HEK293T (cell line): ENCODE results near the gene GDPD5.

Experiments
- CTCF ChIA-PET: fragments of 350-600 bp; formaldehyde crosslinking; extraction: SDS; loops from one replicate; lab custom pipeline; 2021; ENCODE audit warnings: antibody characterized with exemption, inconsistent platforms; lab: Yijun Ruan, JAX
- POLR2A ChIA-PET: fragments of 350-600 bp; formaldehyde crosslinking; extraction: SDS; loops from one replicate; lab custom pipeline; 2020; ENCODE audit warnings: antibody characterized with exemption, inconsistent platforms; lab: Yijun Ruan, JAX
- DNase-seq: peaks from one replicate; pipeline ENCODE4 v3.0.0; 2012; ENCODE audit warnings: mixed read lengths; ENCODE audit errors: extremely low spot score
- ARNT ChIP-seq: fragments of 450-650 bp; IDR thresholded peaks from 2 replicates; pipeline ENCODE4 v1.6.1; 2017; ENCODE audit warnings: mild to moderate bottlenecking
- BHLHE40 ChIP-seq: fragments of 450-650 bp; IDR thresholded peaks from 2 replicates; pipeline ENCODE4 v1.6.1; 2016; ENCODE audit warnings: mild to moderate bottlenecking, moderate library complexity, borderline replicate concordance
- CTBP1 ChIP-seq: fragments of 450-650 bp; IDR thresholded peaks from 2 replicates; pipeline ENCODE4 v1.6.1; 2016; ENCODE audit warnings: borderline replicate concordance
- ELF4 ChIP-seq: fragments of 450-650 bp; IDR thresholded peaks from 2 replicates; pipeline ENCODE4 v1.6.1; 2017; ENCODE audit warnings: antibody characterized with exemption
- FOXA1 ChIP-seq: fragments of 450-650 bp; IDR thresholded peaks from 2 replicates; pipeline ENCODE4 v1.6.1; 2016; ENCODE audit warnings: mild to moderate bottlenecking
- FOXK2 ChIP-seq: fragments of 450-650 bp; IDR thresholded peaks from 2 replicates; pipeline ENCODE4 v1.6.1; 2016; ENCODE audit warnings: mild to moderate bottlenecking
- FOXM1 ChIP-seq: fragments of 450-650 bp; IDR thresholded peaks from 2 replicates; pipeline ENCODE4 v1.6.1; 2017; ENCODE audit warnings: mild to moderate bottlenecking, borderline replicate concordance
- HDGF ChIP-seq: fragments of 450-650 bp; IDR thresholded peaks from 2 replicates; pipeline ENCODE4 v1.6.1; 2017; ENCODE audit warnings: antibody characterized with exemption, borderline replicate concordance
- L3MBTL2 ChIP-seq: fragments of 450-650 bp; conservative IDR thresholded peaks from 2 replicates; pipeline ENCODE4 v1.6.1; 2016; ENCODE audit warnings: mild to moderate bottlenecking
- LEF1 ChIP-seq: fragments of 450-650 bp; IDR thresholded peaks from 2 replicates; pipeline ENCODE4 v1.6.1; 2017; ENCODE audit warnings: mild to moderate bottlenecking, borderline replicate concordance
- NFRKB ChIP-seq: fragments of 450-650 bp; IDR thresholded peaks from 2 replicates; pipeline ENCODE4 v1.6.1; 2016; ENCODE audit warnings: mild to moderate bottlenecking, moderate library complexity
- PKNOX1 ChIP-seq: fragments of 450-650 bp; IDR thresholded peaks from 2 replicates; pipeline ENCODE4 v1.6.1; 2016
- SP1 ChIP-seq: fragments of 450-650 bp; IDR thresholded peaks from 2 replicates; pipeline ENCODE4 v1.6.1; 2017
- SUZ12 ChIP-seq: fragments of 450-650 bp; IDR thresholded peaks from 2 replicates; pipeline ENCODE4 v1.6.1; 2016; ENCODE audit warnings: mild to moderate bottlenecking
- TARDBP ChIP-seq: fragments of 450-650 bp; IDR thresholded peaks from 2 replicates; pipeline ENCODE4 v1.6.1; 2016
- ZNF384 ChIP-seq: fragments of 450-650 bp; IDR thresholded peaks from 2 replicates; pipeline ENCODE4 v1.6.1; 2016

Gene GDPD5

GRCh38 chr11:75543806-75544205, 18.1 kb upstream of the GDPD5 start:
- no peak for TF ChIP-seq ZNF384
- TF ChIP-seq SUZ12: no peak
- TF ChIP-seq FOXM1: no peak
- TF ChIP-seq BHLHE40: no peak
- TF ChIP-seq CTBP1: no peak
- no peak for TF ChIP-seq FOXA1
- no peak for TF ChIP-seq SP1
- no peak for TF ChIP-seq PKNOX1
- TF ChIP-seq NFRKB: no peak
- DNase-seq: no peak
- ChIA-PET CTCF (no interaction called here), POLR2A (no interaction called here)

GRCh38 chr11:75542088-75542438, 16.3 kb upstream of the GDPD5 start:
- DNase-seq: no peak
- POLR2A ChIA-PET: interaction anchor here (0.8 to 1.2 kb wide), 2 partner anchors 21 to 139 kb away, joined by 3 read pairs; no protein-coding TSS in a partner anchor
- CTCF ChIA-PET: no interaction called here
- TF ChIP-seq SP1: no peak
- no peak for TF ChIP-seq L3MBTL2
- no peak for TF ChIP-seq SUZ12
- TF ChIP-seq PKNOX1: no peak
- TF ChIP-seq FOXA1: no peak
- TF ChIP-seq FOXM1: no peak
- TF ChIP-seq LEF1: no peak
- TF ChIP-seq BHLHE40: no peak
- no peak for TF ChIP-seq CTBP1
- TF ChIP-seq TARDBP: no peak
- no peak for TF ChIP-seq ZNF384
- no peak for TF ChIP-seq HDGF
- no peak for TF ChIP-seq NFRKB
- TF ChIP-seq ARNT: no peak
- no peak for TF ChIP-seq FOXK2
- TF ChIP-seq ELF4: no peak

- POLR2A ChIA-PET: interaction anchor here (0.8 to 1.2 kb wide), 2 partner anchors 21 to 138 kb away, joined by 3 read pairs; no protein-coding TSS in a partner anchor
- CTCF ChIA-PET: no interaction called here
- DNase-seq: no peak
- TF ChIP-seq ZNF384: no peak
- TF ChIP-seq HDGF: no peak
- TF ChIP-seq FOXA1: no peak
- TF ChIP-seq ELF4: no peak
- TF ChIP-seq ARNT: no peak
- TF ChIP-seq CTBP1: no peak
- TF ChIP-seq FOXM1: no peak
- no peak for TF ChIP-seq SP1
- TF ChIP-seq LEF1: no peak
- TF ChIP-seq BHLHE40: no peak
- TF ChIP-seq SUZ12: no peak
- TF ChIP-seq FOXK2: no peak
- no peak for TF ChIP-seq TARDBP
- no peak for TF ChIP-seq L3MBTL2
- TF ChIP-seq NFRKB: no peak
These were observed 15.7 kb upstream of the GDPD5 start for GRCh38 chr11:75541193-75542087.

- DNase-seq: no peak
- ChIA-PET CTCF (no interaction called here), POLR2A (no interaction called here)
- TF ChIP-seq ELF4 (no peak), TARDBP (no peak), HDGF (no peak), LEF1 (no peak), SUZ12 (no peak), NFRKB (no peak), L3MBTL2 (no peak), CTBP1 (no peak), BHLHE40 (no peak), PKNOX1 (no peak)
These were observed 14.0 kb upstream of the GDPD5 start for GRCh38 chr11:75539459-75540334.

- TF ChIP-seq FOXK2 (no peak), TARDBP (no peak)
- no peak for DNase-seq
- POLR2A ChIA-PET: interaction anchor here (0.7 kb wide), 1 partner anchor 16 kb away, joined by 3 read pairs; no protein-coding TSS in a partner anchor
- CTCF ChIA-PET: interaction anchor here (0.8 kb wide), 1 partner anchor 168 kb away, joined by 3 read pairs; no protein-coding TSS in a partner anchor
These were observed 12.6 kb upstream of the GDPD5 start for GRCh38 chr11:75538150-75538942.
